WERI-Rb-1 (cell line): ENCODE data around the gene BACH1.

ENCODE experiments used
- DNase-seq: peaks from one replicate; pipeline ENCODE4 v3.0.0-alpha.2; 2020
- H3K27ac ChIP-seq: fragments of 250-450 bp; sonication (Bioruptor Pico); 2 replicates; pipeline ENCODE4 v1.5.1; 2020; ENCODE audit warnings: mild to moderate bottlenecking, moderate library complexity
- H3K27me3 ChIP-seq: fragments of 250-450 bp; sonication (Bioruptor Pico); 2 replicates; pipeline ENCODE4 v1.5.1; 2021; ENCODE audit warnings: mild to moderate bottlenecking, low read depth, moderate library complexity; ENCODE audit not compliant: insufficient read depth, severe bottlenecking
- H3K36me3 ChIP-seq: fragments of 250-450 bp; sonication (Bioruptor Pico); 2 replicates; pipeline ENCODE4 v1.5.1; 2020; ENCODE audit warnings: mild to moderate bottlenecking, moderate library complexity
- H3K4me3 ChIP-seq: 2 replicates; pipeline ENCODE4 v1.5.1; 2011; ENCODE audit warnings: low read depth, mild to moderate bottlenecking, control low read depth, low read length
- H3K9me3 ChIP-seq: fragments of 250-450 bp; sonication (Bioruptor Pico); 2 replicates; pipeline ENCODE4 v1.5.1; 2021; ENCODE audit warnings: mild to moderate bottlenecking, moderate library complexity; ENCODE audit not compliant: severe bottlenecking
- CTCF ChIP-seq: IDR thresholded peaks from 2 replicates; pipeline ENCODE4 v1.5.1; 2011; ENCODE audit warnings: low read depth, mild to moderate bottlenecking, control low read depth, inconsistent platforms, low read length

Gene BACH1

DNA sequence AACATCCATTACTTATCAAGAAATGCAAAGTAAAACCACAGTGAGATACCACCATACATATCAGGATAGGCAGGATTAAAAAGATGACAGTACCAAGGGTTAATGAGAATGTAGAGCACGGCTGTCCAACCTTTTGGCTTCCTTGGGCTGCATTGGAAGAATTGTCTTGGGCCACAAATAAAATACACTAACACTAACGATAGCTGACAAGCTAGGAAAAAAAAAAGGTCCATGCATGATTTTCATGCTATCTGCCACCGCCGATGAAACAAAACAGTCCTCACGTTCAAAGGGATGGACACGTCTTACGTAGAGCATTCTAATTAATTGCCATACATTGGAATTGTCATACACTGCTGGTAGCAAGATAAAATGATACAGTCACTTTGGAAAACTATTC is 14.3 kb downstream of the BACH1 start:
- no peak overlapping the region for H3K4me3 ChIP-seq
- no peaks in the 10 kb centered on the region for H3K27me3 ChIP-seq
- no peak for TF ChIP-seq CTCF
- DNase-seq: no peak
- no peaks in the 10 kb centered on the region for H3K9me3 ChIP-seq
- H3K27ac ChIP-seq: no peak overlapping the region
- peaks cover 25% of the 10 kb centered on the region for H3K36me3 ChIP-seq

DNA sequence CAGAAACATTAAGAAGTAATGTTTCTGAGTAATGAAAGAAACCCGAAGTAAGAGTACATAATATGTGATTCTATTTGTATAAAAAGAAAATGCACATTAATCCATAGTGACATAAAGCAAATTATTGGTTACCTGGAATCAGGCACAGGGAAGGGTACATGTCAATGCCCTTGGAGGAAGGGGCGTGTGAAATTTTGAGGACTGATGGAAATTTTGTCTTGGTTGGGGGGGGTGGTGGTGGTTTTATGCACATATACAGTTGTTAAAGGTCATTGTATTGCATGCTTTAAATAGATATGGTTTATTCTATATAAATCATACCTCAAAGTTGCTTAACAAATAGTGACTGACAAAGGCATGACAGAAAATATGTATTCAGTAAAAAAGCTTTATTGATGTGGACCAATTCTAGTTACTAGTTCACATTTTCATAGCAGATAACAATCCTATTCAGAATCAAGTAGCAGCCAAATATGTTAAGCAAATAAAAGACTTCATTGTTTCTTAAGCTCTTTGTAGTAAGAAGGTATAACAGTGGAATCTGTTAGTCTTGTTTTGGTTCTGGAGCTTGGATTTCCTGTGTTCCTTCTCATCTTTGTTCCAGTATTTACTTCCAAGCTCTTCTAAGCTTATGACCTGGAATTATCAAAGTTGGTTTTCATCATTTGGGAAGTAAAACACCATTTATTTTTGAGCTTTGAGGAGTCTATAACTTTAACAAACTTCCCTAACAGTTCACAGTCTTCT is 15.1 kb downstream of the BACH1 start:
- no peak for DNase-seq
- Histone ChIP-seq H3K36me3 (peaks cover 28% of the 10 kb centered on the region), H3K9me3 (no peaks in the 10 kb centered on the region), H3K4me3 (no peak overlapping the region), H3K27me3 (no peaks in the 10 kb centered on the region), H3K27ac (no peak overlapping the region)
- no peak for TF ChIP-seq CTCF

DNA sequence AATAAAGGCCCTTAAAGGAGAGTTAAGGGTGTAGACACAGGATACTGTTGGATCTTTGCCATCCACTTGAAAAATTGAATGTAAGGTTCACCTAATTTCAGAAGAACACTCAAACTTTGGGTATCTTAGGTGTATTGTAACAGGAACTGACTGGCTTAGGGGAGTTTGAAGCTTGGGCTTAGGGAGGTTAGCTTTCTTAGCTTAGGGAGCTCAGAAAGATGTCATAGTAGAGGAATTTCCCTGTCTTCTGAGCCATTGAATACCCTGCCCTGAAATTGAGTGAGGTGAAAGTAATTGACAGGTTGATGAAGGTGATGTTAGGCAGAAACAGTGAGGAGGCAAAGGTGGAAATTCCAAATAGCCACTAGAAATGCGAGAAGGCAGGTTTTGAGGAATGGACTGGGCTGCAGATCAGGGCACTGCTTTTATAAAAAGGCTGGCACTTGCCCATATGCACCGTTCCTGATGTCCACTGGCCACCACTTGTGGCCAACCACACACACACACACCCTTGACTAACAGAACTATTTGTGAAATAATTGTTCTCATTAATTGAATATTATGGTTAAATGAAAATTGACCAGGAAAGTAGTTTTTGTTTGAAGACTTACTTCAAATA is 16.5 kb downstream of the BACH1 start:
- Histone ChIP-seq H3K4me3 (no peak overlapping the region), H3K27ac (no peak overlapping the region), H3K27me3 (no peaks in the 10 kb centered on the region), H3K36me3 (peaks cover 23% of the 10 kb centered on the region), H3K9me3 (no peaks in the 10 kb centered on the region)
- DNase-seq: no peak
- TF ChIP-seq CTCF: no peak

DNA sequence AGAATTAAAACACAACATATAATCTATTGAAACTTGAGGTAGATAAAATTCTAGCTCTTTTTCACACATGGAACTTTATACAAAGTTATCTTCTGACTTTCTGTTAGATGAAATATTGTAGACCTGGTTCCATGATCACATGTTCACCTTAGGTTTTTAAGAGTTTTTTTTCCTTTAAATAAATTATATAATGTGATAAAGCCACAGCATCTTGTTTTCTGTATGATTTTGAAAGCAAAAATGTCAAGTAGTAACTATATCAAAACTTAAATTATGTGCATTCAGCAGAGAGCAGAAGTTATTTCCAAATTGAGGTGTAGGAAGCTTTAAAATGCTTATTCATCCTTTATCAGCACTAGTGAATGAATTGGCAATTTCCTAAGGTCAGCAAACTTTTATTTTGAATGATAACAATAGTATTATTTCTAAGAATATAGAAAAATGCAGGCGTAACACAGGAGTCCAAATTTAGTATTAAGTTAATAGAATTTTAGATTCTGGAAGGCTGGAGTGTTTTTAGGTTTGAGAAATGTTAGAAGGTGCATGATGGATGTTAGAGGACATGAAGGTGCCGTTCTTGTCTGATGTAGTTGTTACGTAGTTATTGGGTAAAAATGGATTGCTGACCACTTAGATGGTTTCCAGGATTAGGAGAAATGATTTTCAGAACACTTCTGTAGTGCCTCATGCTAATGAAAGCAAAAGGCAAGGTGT is 17.5 kb downstream of the BACH1 start:
- peaks cover 19% of the 10 kb centered on the region for H3K36me3 ChIP-seq
- H3K4me3 ChIP-seq: no peak overlapping the region
- TF ChIP-seq CTCF: no peak
- no peak overlapping the region for H3K27ac ChIP-seq
- DNase-seq: no peak
- no peaks in the 10 kb centered on the region for H3K27me3 ChIP-seq
- no peaks in the 10 kb centered on the region for H3K9me3 ChIP-seq

DNA sequence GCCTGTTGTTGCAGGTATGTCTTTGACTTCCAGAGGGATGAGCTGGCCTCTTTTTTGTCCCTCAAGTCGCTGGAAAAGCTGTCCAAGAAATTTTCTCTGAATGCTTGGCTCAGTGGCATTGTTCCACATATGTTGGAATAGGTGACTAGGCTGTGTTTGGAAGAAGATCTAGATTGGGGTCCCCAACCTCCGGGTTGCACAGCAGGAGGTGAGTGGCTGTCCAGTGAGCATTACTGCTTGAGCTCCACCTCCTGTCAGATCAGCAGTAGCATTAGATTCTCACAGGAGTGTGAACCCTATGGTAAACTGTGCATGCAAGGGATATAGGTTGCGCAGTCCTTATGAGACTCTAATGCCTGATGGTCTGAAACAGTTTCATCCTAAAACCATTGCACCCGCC is 18.1 kb downstream of the BACH1 start:
- Histone ChIP-seq H3K4me3 (no peak overlapping the region), H3K9me3 (no peaks in the 10 kb centered on the region), H3K36me3 (peaks cover 25% of the 10 kb centered on the region), H3K27ac (no peak overlapping the region), H3K27me3 (no peaks in the 10 kb centered on the region)
- DNase-seq: no peak
- TF ChIP-seq CTCF: no peak
